Heart right ventricle (tissue), 16 donors: Measurements from ENCODE around the gene TANC2. TPM values are rescaled to one million over a fixed set of nuclear protein-coding genes. Genes with fewer than 3 reads are reported as not detected.

Experiments used
- ATAC-seq, 8 donors: fragments of 200-7000 bp; cut with Tn5 transposase; one replicate each; pipeline ENCODE4 v1.9.1; 2020; ENCODE audit warnings: mild to moderate bottlenecking in 8 of 8, moderate library complexity in 8 of 8, moderate number of reproducible peaks in 1 of 8
- DNase-seq, 2 donors: peaks; one replicate each; pipeline ENCODE4 v3.0.0-alpha.2; 2020
- H3K27ac ChIP-seq, 10 donors: fragments of 200-600 bp; sonication (generic) in 2 of 10; one replicate each; pipeline versions ENCODE4 v1.5.0 to v1.8.0; 2020 to 2022; ENCODE audit warnings: mild to moderate bottlenecking in 3 of 10
- H3K27me3 ChIP-seq, 7 donors: fragments of 200-600 bp; one replicate each; pipeline ENCODE4 v1.8.0; 2021 to 2022; ENCODE audit warnings: mild to moderate bottlenecking in 2 of 7
- H3K36me3 ChIP-seq, 9 donors: fragments of 200-600 bp; sonication (generic) in 1 of 9; one replicate each; pipeline versions ENCODE4 v1.5.0 to v1.8.0; 2020 to 2022; ENCODE audit warnings: mild to moderate bottlenecking in 2 of 9
- H3K4me1 ChIP-seq, 9 donors: fragments of 200-600 bp; sonication (generic) in 1 of 9; one replicate each; pipeline versions ENCODE4 v1.5.0 to v1.8.0; 2020 to 2022; ENCODE audit warnings: mild to moderate bottlenecking in 4 of 9
- H3K4me3 ChIP-seq, 10 donors: fragments of 200-600 bp; sonication (generic) in 2 of 10; one replicate each; pipeline versions ENCODE4 v1.5.0 to v1.8.0; 2020 to 2022; ENCODE audit warnings: mild to moderate bottlenecking in 7 of 10, moderate library complexity in 2 of 10
- H3K9me3 ChIP-seq, 11 donors: fragments of 200-600 bp in 10 of 11; sonication (generic) in 2 of 11; one replicate each; pipeline versions ENCODE4 v1.5.0 to v1.8.0; 2013 to 2022; ENCODE audit warnings: mild to moderate bottlenecking in 2 of 11, control low read depth in 1 of 11, moderate library complexity in 1 of 11
- CTCF ChIP-seq, 9 donors: fragments of 200-600 bp; sonication (generic) in 2 of 9; IDR thresholded peaks; one replicate each; pipeline versions ENCODE4 v1.5.0 to v1.8.0; 2021 to 2022; ENCODE audit warnings: antibody characterized with exemption in 9 of 9, mild to moderate bottlenecking in 5 of 9, moderate library complexity in 1 of 9
- WGBS, 2 donors: extraction: QIAGEN DNeasy Blood & Tissue Kit; methylation state at CpG; one replicate each; pipeline ENCODE4 v1.1.7; 2013; ENCODE audit warnings: inconsistent platforms in 1 of 2; 5-methylcytosine and 5-hydroxymethylcytosine counted together
- intact Hi-C, 10 donors: fragments of 100-400 bp; cut with DNase I; formaldehyde crosslinking; loops; one replicate each; pipeline versions ENCODE4 v1.11.1 to v1.14.2; 2022
- polyA plus RNA-seq, 2 donors: library from polyadenylated mRNA; stranded (reverse); fragments of 200-250 nt; gene quantifications; one replicate each; pipeline ENCODE4 v1.2.3, GENCODE V29; 2013
- total RNA-seq, 10 donors: library from RNA; stranded (reverse); fragmentation: NEBNext Ultra II Directional in 3 of 10; extraction: Animal tissue kit (Norgen Biotek cat#: 25700) in 3 of 10; gene quantifications; one replicate each; pipeline versions ENCODE4 v1.2.1 to v1.2.4, GENCODE V29; 2021 to 2023
- donor health status: Arrhythmogenic right ventricular cardiomyopathy.
- donor health status: ischemic (EF 13 %, LVEDD 7.1; RV severe dilation, severe dysfunction).
- donor health status: healthy with polysubstance abuse.
- donor health status: DM: no; HTN: yes; CAD: no.
- donor health status: DM: no; HTN: no; CAD: no.
- donor health status: ischemic (EF 25% LVEDD 6.9; RV normal size, moderate dysfunction).
- donor health status: ischemic (EF 25% LVEDD 5.7; RV mildly dilated, moderate dysfunction).
- donor health status: healthy.
- donor health status: DM: yes; HTN: yes; CAD: no.
- donor health status: Ischemic cardiomyopathy.
- donor health status: ischemic (EF 35%, LVEDD 5.7; RV mildly dilated, moderate dysfunction).
- donor health status: nonischemic (EF 11% LVEDD 7.7; RV severe dilation, severe dysfunction).
- donor health status: DM: yes; HTN: yes; CAD: no.
- donor health status: PGD.
- donor health status: ischemic (EF 29% LVEDD 5.4; RV normal size, mild dysfunction).
- donor health status: nonischemic (EF 23%, LVEDD 6.1; RV moderate dilation, normal function).

Gene TANC2
- total and polyA plus RNA-seq, 12 donors = 1.3 to 19.4 (median 8.4) TPM

GRCh38 chr17:62949036-62949435 is 17.0 kb upstream of the TANC2 start:
- TF ChIP-seq CTCF (IDR thresholded peaks at IDR 0.05) = no peak
- 54 to 68% methylated on average over 3 of the region's 3 CpGs for WGBS, 2 donors

GRCh38 chr17:62950067-62950466 is 16.0 kb upstream of the TANC2 start:
- peak overlapping the region in 5 of 10 donors; percentile 42 to 73 (median 54) for H3K27ac ChIP-seq
- no peak overlapping the region for H3K4me3 ChIP-seq
- ATAC-seq (peak; percentile 71 to 99 (median 94)), DNase-seq (peak in 1 of 2 donors; percentile 87)
- peaks cover 0 to 29% (median 8%) of the 10 kb centered on the region in 11 donors for H3K9me3 ChIP-seq
- no peaks in the 10 kb centered on the region for H3K36me3 ChIP-seq
- TF ChIP-seq CTCF (IDR thresholded peaks at IDR 0.05) = no peak
- H3K4me1 ChIP-seq = peaks cover 0 to 8% (median 5%) of the 10 kb centered on the region in 9 donors
- intact Hi-C loops = no loop called here
- H3K27me3 ChIP-seq = no peaks in the 10 kb centered on the region
- 0 to 9% methylated on average over 1 of the region's 1 CpG for WGBS, 2 donors

More at GRCh38 chr17:62949036-62949435, 17.0 kb upstream of the TANC2 start:
- H3K27me3 ChIP-seq = no peaks in the 10 kb centered on the region
- intact Hi-C loops = no loop called here
- no peak for DNase-seq
- peaks cover 0 to 8% (median 5%) of the 10 kb centered on the region in 9 donors for H3K4me1 ChIP-seq
- H3K27ac ChIP-seq = no peak overlapping the region
- H3K9me3 ChIP-seq = peaks cover 0 to 29% (median 8%) of the 10 kb centered on the region in 11 donors
- H3K4me3 ChIP-seq = no peak overlapping the region
- H3K36me3 ChIP-seq = no peaks in the 10 kb centered on the region
- no peak for ATAC-seq

- no peaks in the 10 kb centered on the region for H3K4me1 ChIP-seq
- intact Hi-C loops = no loop called here
- DNase-seq = no peak
- no peak overlapping the region for H3K27ac ChIP-seq
- peaks cover 0 to 12% (median 1%) of the 10 kb centered on the region in 11 donors for H3K9me3 ChIP-seq
- H3K27me3 ChIP-seq = no peaks in the 10 kb centered on the region
- WGBS, 2 donors = 95% methylated on average over 4 of the region's 4 CpGs
- ATAC-seq = no peak
- no peaks in the 10 kb centered on the region for H3K36me3 ChIP-seq
- no peak overlapping the region for H3K4me3 ChIP-seq
- TF ChIP-seq CTCF (IDR thresholded peaks at IDR 0.05) = no peak
These were observed 10.1 kb upstream of the TANC2 start for GRCh38 chr17:62955841-62956352.

DNA sequence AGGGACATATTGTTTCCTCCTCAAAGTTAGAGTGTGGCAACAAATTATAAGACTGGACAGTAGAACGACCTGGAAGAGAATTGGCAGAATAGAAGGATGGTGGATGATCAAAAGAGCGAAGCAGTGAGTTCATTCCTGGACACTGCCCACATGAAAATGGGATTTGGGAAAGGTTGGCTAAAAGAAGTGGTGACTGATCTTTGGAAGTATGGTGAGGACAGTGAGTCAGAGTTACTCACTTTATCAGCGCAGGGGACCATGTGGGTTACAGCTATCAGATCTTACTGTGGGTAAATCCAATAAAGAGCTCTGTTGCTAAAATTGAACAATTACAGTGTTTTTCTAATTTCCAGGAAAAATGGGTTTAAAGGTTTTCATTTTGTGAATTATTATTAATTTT is 2.7 kb upstream of the TANC2 start:
- intact Hi-C loops = loop anchor here in 2 of 10 donors (10.0 kb wide), 3 partner anchors 138 to 538 kb away; partner anchors contain the start of gene METTL2A (in 1 of the 2)
- no peak overlapping the region for H3K27ac ChIP-seq
- H3K36me3 ChIP-seq = no peaks in the 10 kb centered on the region
- ATAC-seq (no peak), DNase-seq (no peak)
- no peak for TF ChIP-seq CTCF (IDR thresholded peaks at IDR 0.05)
- WGBS, 2 donors = 80% methylated on average over 3 of the region's 3 CpGs
- H3K27me3 ChIP-seq = no peaks in the 10 kb centered on the region
- H3K9me3 ChIP-seq = no peaks in the 10 kb centered on the region
- peaks cover 2 to 21% (median 16%) of the 10 kb centered on the region in 9 donors for H3K4me1 ChIP-seq
- no peak overlapping the region for H3K4me3 ChIP-seq
